SU-DHL-6 (cell line): Measurements from ENCODE around the gene COL21A1.

Source experiments
- EZH2phosphoT487 ChIP-seq: fragments of 200-600 bp; sonication (generic), shearing (Covaris generic); conservative IDR thresholded peaks from 2 replicates; pipeline ENCODE4 v1.6.1; 2018; ENCODE audit warnings: mild to moderate bottlenecking, antibody characterized with exemption, low read length, moderate library complexity, mixed read lengths
- TF ChIP-seq, protein P1 (sequence below): fragments of 200-600 bp; sonication (generic); IDR thresholded peaks from one replicate; pipeline ENCODE4 v1.5.1; 2017; ENCODE audit warnings: antibody characterized with exemption, mild to moderate bottlenecking, low read length, moderate library complexity; ENCODE audit not compliant: insufficient read depth, poor library complexity, severe bottlenecking

DNA sequence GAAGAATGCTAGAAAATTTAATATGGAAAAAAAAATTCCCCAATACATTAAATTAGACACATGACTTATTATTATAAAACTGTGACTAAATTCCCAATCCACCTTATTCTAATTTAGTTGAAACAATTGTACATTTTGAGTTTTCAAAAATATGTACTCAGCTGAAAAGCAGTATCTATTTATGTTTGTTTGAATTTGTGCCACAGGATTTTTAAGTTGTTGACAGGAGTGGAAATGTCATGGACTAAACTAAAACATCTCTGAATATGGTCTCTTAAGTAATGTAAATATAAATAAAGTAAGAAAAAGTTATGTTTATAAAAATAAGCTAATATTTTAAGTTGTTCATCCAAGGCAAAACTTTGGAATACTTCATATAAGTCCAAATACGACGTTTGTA is 86.9 kb downstream of the COL21A1 start:
- TF ChIP-seq, protein P1, sequence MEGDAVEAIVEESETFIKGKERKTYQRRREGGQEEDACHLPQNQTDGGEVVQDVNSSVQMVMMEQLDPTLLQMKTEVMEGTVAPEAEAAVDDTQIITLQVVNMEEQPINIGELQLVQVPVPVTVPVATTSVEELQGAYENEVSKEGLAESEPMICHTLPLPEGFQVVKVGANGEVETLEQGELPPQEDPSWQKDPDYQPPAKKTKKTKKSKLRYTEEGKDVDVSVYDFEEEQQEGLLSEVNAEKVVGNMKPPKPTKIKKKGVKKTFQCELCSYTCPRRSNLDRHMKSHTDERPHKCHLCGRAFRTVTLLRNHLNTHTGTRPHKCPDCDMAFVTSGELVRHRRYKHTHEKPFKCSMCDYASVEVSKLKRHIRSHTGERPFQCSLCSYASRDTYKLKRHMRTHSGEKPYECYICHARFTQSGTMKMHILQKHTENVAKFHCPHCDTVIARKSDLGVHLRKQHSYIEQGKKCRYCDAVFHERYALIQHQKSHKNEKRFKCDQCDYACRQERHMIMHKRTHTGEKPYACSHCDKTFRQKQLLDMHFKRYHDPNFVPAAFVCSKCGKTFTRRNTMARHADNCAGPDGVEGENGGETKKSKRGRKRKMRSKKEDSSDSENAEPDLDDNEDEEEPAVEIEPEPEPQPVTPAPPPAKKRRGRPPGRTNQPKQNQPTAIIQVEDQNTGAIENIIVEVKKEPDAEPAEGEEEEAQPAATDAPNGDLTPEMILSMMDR, result no peak
- no peak for TF ChIP-seq EZH2phosphoT487
